ENCODE measurements around the gene C16orf78. TPM values are rescaled to one million over a fixed set of nuclear protein-coding genes. Genes with fewer than 3 reads are reported as not detected.

The C16orf78 gene
- total and polyA plus RNA-seq, 2 donors (not counting 1 experiment from before 2014, with no cell fraction given), result not detected

- no peak overlapping the region for H2AFZ ChIP-seq (ENCODE audit: insufficient read depth, low read depth, low read length, poor library complexity, severe bottlenecking)
- no peaks in the 10 kb centered on the region for H3K79me2 ChIP-seq (ENCODE audit: control insufficient read depth, insufficient read depth, low read length)
- no peaks in the 10 kb centered on the region for H3K27me3 ChIP-seq (replicated peaks in 1 of 4; ENCODE audit: control extremely low read depth in 1 of 4, control insufficient read depth in 3 of 4, insufficient read depth in 4 of 4, low read length in 3 of 4)
- H3K27ac ChIP-seq (ENCODE audit: low read length in 2 of 2), result no peak overlapping the region
- Mint-ChIP-seq H3K9me3 (ENCODE audit: insufficient read depth) (no peaks in the 10 kb centered on the region), H3K27me3 (peaks cover 20% of the 10 kb centered on the region), H3K4me1 (peaks cover 17% of the 10 kb centered on the region), H3K27ac (no peak overlapping the region), H3K4me3 (no peak overlapping the region)
- H3K9ac ChIP-seq (ENCODE audit: low read length), result no peak overlapping the region
- no peak overlapping the region for H3K4me3 ChIP-seq (ENCODE audit: control extremely low read depth in 1 of 5, extremely low read depth in 1 of 5, insufficient read depth in 1 of 5, low read depth in 2 of 5, low read length in 4 of 5)
- DNase-seq, result no peak
- CTCF ChIA-PET, result interaction anchor here (1.3 kb wide), 1 partner anchor 11 kb away, joined by 3 read pairs; no protein-coding TSS in a partner anchor
- intact Hi-C loops (cut with micrococcal nuclease), result no loop called here
- no peak overlapping the region for H3K4me2 ChIP-seq (replicated peaks; ENCODE audit: low read depth, low read length, poor library complexity, severe bottlenecking)
- no peak for ATAC-seq (ENCODE audit: low read depth)
- no peak for TF ChIP-seq CTCF (IDR thresholded peaks at IDR 0.05)
- TF ChIP-seq EZH2 (IDR thresholded peaks at IDR 0.05; ENCODE audit: borderline replicate concordance, insufficient read depth, low read depth, low read length, poor library complexity, severe bottlenecking), result no peak
- H3K4me1 ChIP-seq (ENCODE audit: control insufficient read depth in 2 of 2, insufficient read depth in 2 of 2, low read length in 2 of 2), result peaks cover 7 to 12% of the 10 kb centered on the region in 2 donors
- no peaks in the 10 kb centered on the region for H3K36me3 ChIP-seq (replicated peaks in 1 of 2; ENCODE audit: control extremely low read depth in 1 of 2, control insufficient read depth in 1 of 2, extremely low read depth in 1 of 2, insufficient read depth in 2 of 2, low read length in 1 of 2)
- WGBS (ENCODE audit: insufficient coverage), result 93% methylated on average over 1 of the region's 3 CpGs
- no peaks in the 10 kb centered on the region for H4K20me1 ChIP-seq (ENCODE audit: control insufficient read depth, insufficient read depth, low read length, poor library complexity, severe bottlenecking)
- POLR2A ChIA-PET, result no interaction called here
- H3K9me3 ChIP-seq (ENCODE audit: control extremely low read depth in 1 of 3, control insufficient read depth in 2 of 3, insufficient read depth in 1 of 3, low read length in 2 of 3), result peaks cover 0 to 3% (median 0%) of the 10 kb centered on the region in 3 donors
Observed at GRCh38 chr16:49362230-49362629, 11.4 kb upstream of the C16orf78 start.

DNA sequence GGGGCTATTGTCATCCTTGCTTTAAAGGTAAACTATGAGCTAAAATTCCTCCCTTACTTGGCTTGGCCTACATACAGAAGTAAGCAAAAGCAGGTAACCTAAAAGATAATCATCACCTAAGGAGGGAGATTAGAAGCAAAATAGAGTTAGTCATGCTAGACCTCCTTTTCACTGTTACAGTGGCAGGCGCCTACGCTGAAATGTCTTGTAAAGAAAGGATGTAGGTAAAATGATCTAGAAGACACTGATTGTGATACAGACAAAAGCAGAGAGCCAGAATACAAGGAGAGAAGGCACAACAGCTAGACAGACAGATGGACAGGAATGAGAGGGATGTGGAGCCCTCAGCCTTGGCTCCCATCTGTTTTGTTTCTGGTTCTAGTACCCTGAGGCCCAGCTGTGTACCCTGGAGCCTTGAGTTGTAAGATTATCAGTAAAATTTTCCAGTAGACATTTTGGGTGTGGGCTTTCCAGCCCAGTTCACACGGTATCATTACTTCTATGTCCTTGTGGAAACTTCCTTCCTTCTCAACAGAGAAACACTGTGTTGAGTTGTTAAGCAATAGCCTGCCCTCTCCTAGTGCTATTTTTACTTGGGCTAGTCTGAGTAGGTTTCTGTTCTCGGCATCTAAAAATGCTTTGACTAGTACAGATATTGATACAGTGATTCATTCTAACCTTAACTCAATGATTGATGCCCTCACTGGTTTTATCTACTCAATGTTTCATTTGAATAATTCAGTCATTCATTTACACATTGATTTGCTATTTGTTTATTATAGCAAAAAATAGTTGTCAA is 7.7 kb upstream of the C16orf78 start:
- no peaks in the 10 kb centered on the region for H3K79me2 ChIP-seq (ENCODE audit: control insufficient read depth, insufficient read depth, low read length)
- H3K9me3 ChIP-seq (ENCODE audit: control extremely low read depth in 1 of 3, control insufficient read depth in 2 of 3, insufficient read depth in 1 of 3, low read length in 2 of 3), result peaks cover 0 to 3% (median 0%) of the 10 kb centered on the region in 3 donors
- Mint-ChIP-seq H3K27ac (no peak overlapping the region), H3K27me3 (peaks cover 7% of the 10 kb centered on the region), H3K4me3 (no peak overlapping the region), H3K4me1 (peaks cover 17% of the 10 kb centered on the region), H3K9me3 (ENCODE audit: insufficient read depth) (no peaks in the 10 kb centered on the region)
- H3K9ac ChIP-seq (ENCODE audit: low read length), result no peak overlapping the region
- ChIA-PET POLR2A (no interaction called here), CTCF (interaction anchor here (0.6 to 0.7 kb wide), 2 partner anchors 15 to 989 kb away, joined by 3 to 4 read pairs; no protein-coding TSS in a partner anchor)
- H3K4me3 ChIP-seq (ENCODE audit: control extremely low read depth in 1 of 5, extremely low read depth in 1 of 5, insufficient read depth in 1 of 5, low read depth in 2 of 5, low read length in 4 of 5), result no peak overlapping the region
- H3K27ac ChIP-seq (ENCODE audit: low read length in 2 of 2), result no peak overlapping the region
- H3K4me2 ChIP-seq (replicated peaks; ENCODE audit: low read depth, low read length, poor library complexity, severe bottlenecking), result no peak overlapping the region
- TF ChIP-seq CTCF (IDR thresholded peaks at IDR 0.05), result no peak
- TF ChIP-seq EZH2 (IDR thresholded peaks at IDR 0.05; ENCODE audit: borderline replicate concordance, insufficient read depth, low read depth, low read length, poor library complexity, severe bottlenecking), result no peak
- H2AFZ ChIP-seq (ENCODE audit: insufficient read depth, low read depth, low read length, poor library complexity, severe bottlenecking), result no peak overlapping the region
- no peak for DNase-seq
- H4K20me1 ChIP-seq (ENCODE audit: control insufficient read depth, insufficient read depth, low read length, poor library complexity, severe bottlenecking), result no peaks in the 10 kb centered on the region
- H3K4me1 ChIP-seq (ENCODE audit: control insufficient read depth in 2 of 2, insufficient read depth in 2 of 2, low read length in 2 of 2), result peaks cover 7 to 12% of the 10 kb centered on the region in 2 donors
- intact Hi-C loops (cut with micrococcal nuclease), result no loop called here
- H3K27me3 ChIP-seq (replicated peaks in 1 of 4; ENCODE audit: control extremely low read depth in 1 of 4, control insufficient read depth in 3 of 4, insufficient read depth in 4 of 4, low read length in 3 of 4), result no peaks in the 10 kb centered on the region
- 94% methylated on average over 2 of the region's 4 CpGs for WGBS (ENCODE audit: insufficient coverage)
- no peak for ATAC-seq (ENCODE audit: low read depth)
- H3K36me3 ChIP-seq (replicated peaks in 1 of 2; ENCODE audit: control extremely low read depth in 1 of 2, control insufficient read depth in 1 of 2, extremely low read depth in 1 of 2, insufficient read depth in 2 of 2, low read length in 1 of 2), result no peaks in the 10 kb centered on the region

Data from B cell (primary cell).